Tibial nerve (tissue), 4 donors: ENCODE measurements around the gene FHAD1. TPM values are rescaled to one million over a fixed set of nuclear protein-coding genes. Genes with fewer than 3 reads are reported as not detected.

Experiments
- DNase-seq, 2 donors: peaks; one replicate each; pipeline ENCODE4 v3.0.0-alpha.2; 2019; ENCODE audit warnings: low spot score in 2 of 2
- H3K27ac ChIP-seq, 4 donors: fragments of 200-600 bp; sonication (generic) in 3 of 4; one replicate each; pipeline ENCODE4 v1.5.1; 2017 to 2019; ENCODE audit warnings: mild to moderate bottlenecking in 1 of 4
- H3K27me3 ChIP-seq, 2 donors: fragments of 200-600 bp; sonication (generic) in 1 of 2; one replicate each; pipeline versions ENCODE4 v1.5.1 to v1.6.0; 2017 to 2019
- H3K36me3 ChIP-seq, 3 donors: fragments of 200-600 bp; sonication (generic); one replicate each; pipeline ENCODE4 v1.5.1; 2018 to 2019
- H3K4me1 ChIP-seq, 4 donors: fragments of 200-600 bp; sonication (generic) in 3 of 4; one replicate each; pipeline ENCODE4 v1.5.1; 2017 to 2019
- H3K4me3 ChIP-seq, 4 donors: fragments of 200-600 bp; sonication (generic) in 3 of 4; one replicate each; pipeline ENCODE4 v1.5.1; 2017 to 2019; ENCODE audit warnings: mild to moderate bottlenecking in 1 of 4, moderate library complexity in 1 of 4
- H3K9me3 ChIP-seq, 4 donors: fragments of 200-600 bp; sonication (generic) in 3 of 4; one replicate each; pipeline ENCODE4 v1.5.1; 2017 to 2019
- CTCF ChIP-seq, 5 experiments: fragments of 200-600 bp in 3 of 5; fragments of 450-650 bp in 2 of 5; sonication (generic) in 3 of 5; IDR thresholded peaks; one replicate each; pipeline ENCODE4 v1.5.1; 2016 to 2019; ENCODE audit warnings: antibody characterized with exemption in 5 of 5, mild to moderate bottlenecking in 3 of 5, moderate library complexity in 2 of 5
- EP300 ChIP-seq, 2 donors: sonication (generic); formaldehyde crosslinking; IDR thresholded peaks; one replicate each; pipeline ENCODE4 v1.6.1; 2017; ENCODE audit warnings: antibody characterized with exemption in 2 of 2, mild to moderate bottlenecking in 1 of 2
- POLR2A ChIP-seq, 2 donors: fragments of 450-650 bp; IDR thresholded peaks; one replicate each; pipeline ENCODE4 v1.6.1; 2017; ENCODE audit warnings: antibody characterized with exemption in 2 of 2, mild to moderate bottlenecking in 2 of 2, moderate library complexity in 2 of 2
- WGBS, 2 donors: methylation state at CpG; one replicate each; pipeline ENCODE4 v1.1.5; 2018; 5-methylcytosine and 5-hydroxymethylcytosine counted together
- total RNA-seq, 4 donors: library from RNA; depleted of rRNA; stranded (reverse); fragments of >200 nt; gene quantifications; one replicate each; pipeline ENCODE4 v1.1.0, GENCODE V29; 2016

The FHAD1 gene
- total RNA-seq, 4 donors from 2014 or later = 0.30 to 0.63 TPM; not detected in 2

- Histone ChIP-seq H3K27ac (no peak overlapping the region), H3K4me3 (no peak overlapping the region), H3K4me1 (no peaks in the 10 kb centered on the region), H3K9me3 (no peaks in the 10 kb centered on the region), H3K27me3 (no peaks in the 10 kb centered on the region), H3K36me3 (no peaks in the 10 kb centered on the region)
- TF ChIP-seq EP300 (IDR thresholded peaks at IDR 0.05) = no peak
- no peak for TF ChIP-seq POLR2A (IDR thresholded peaks at IDR 0.05)
- no peak for TF ChIP-seq CTCF (IDR thresholded peaks at IDR 0.05)
- no peak for DNase-seq
- 81 to 85% methylated on average over 9 of the region's 9 CpGs for WGBS, 2 donors
Observed at GRCh38 chr1:15236746-15237145, 10.3 kb upstream of the FHAD1 start.

GRCh38 chr1:15238789-15239188 lies 8.2 kb upstream of the FHAD1 start:
- Histone ChIP-seq H3K9me3 (no peaks in the 10 kb centered on the region), H3K27me3 (no peaks in the 10 kb centered on the region), H3K36me3 (no peaks in the 10 kb centered on the region), H3K4me1 (no peaks in the 10 kb centered on the region), H3K4me3 (no peak overlapping the region), H3K27ac (no peak overlapping the region)
- TF ChIP-seq POLR2A (IDR thresholded peaks at IDR 0.05) (no peak), CTCF (IDR thresholded peaks at IDR 0.05) (no peak), EP300 (IDR thresholded peaks at IDR 0.05) (no peak)
- 81 to 86% methylated on average over 1 of the region's 1 CpG for WGBS, 2 donors
- DNase-seq = no peak

DNA sequence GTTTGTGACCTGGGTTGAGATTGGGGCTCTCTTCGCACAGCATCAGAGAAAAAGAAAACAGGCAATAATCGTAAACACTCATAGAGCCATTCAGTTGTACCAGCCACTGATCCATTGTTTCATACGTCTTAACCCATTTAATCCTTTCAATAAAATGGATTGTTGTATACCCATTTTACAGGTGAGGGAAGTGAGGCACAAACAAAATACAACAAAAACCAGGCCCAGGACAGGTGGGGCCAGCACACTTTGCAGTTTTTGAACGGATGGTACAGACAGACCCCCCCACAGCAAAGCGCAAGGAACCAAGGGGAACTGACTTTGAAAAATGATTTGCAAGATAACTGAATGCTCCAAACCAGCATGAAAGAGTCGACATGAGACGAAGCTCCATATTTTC lies 4.3 kb upstream of the FHAD1 start:
- no peaks in the 10 kb centered on the region for H3K9me3 ChIP-seq
- TF ChIP-seq EP300 (IDR thresholded peaks at IDR 0.05) = no peak
- TF ChIP-seq POLR2A (IDR thresholded peaks at IDR 0.05) = no peak
- no peak for TF ChIP-seq CTCF (IDR thresholded peaks at IDR 0.05)
- peaks cover 0 to 11% of the 10 kb centered on the region in 2 donors for H3K27me3 ChIP-seq
- no peak for DNase-seq
- H3K36me3 ChIP-seq = no peaks in the 10 kb centered on the region
- peaks cover 0 to 12% (median 4%) of the 10 kb centered on the region in 4 donors for H3K4me1 ChIP-seq
- WGBS, 2 donors = 94 to 97% methylated on average over 7 of the region's 7 CpGs
- no peak overlapping the region for H3K27ac ChIP-seq
- H3K4me3 ChIP-seq = no peak overlapping the region

DNA sequence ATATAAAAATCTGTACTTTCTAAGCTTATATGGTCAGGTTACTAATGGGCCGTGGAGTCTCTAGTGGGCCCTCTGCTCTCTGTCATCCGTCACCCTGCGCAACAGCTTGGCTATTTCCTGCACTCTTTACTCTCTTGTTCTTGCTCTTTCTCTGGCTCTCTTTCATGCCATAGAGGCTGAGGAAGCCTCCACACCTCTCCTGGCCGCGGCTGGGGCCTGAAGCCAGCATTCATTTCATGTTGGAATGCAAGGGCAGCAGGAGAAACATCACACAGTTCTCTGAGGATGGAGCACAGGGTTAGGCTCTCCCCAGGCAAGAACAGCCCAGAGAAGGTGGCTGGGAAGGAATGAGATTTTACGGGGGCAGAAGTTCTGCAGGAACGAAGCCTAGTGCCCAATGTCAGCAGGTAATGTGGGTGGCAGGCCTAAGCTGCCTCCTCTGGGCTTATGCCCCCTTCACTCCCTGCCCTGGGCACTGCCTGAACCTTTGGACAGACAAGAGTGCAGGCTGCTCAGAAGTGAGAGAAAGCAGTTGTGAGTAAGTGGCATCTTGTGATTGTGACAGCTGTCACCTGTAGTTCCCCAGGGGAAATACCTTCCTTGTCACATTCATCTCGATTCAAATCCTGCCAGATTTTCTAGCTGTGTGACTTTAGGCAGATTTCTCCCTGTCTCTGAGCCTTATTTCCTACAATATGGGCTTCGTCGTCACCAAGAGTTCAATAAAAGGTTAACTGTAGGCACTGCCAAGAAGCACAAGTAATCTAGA lies 3.6 kb upstream of the FHAD1 start:
- no peak overlapping the region for H3K4me3 ChIP-seq
- H3K9me3 ChIP-seq = no peaks in the 10 kb centered on the region
- WGBS, 2 donors = 60% methylated on average over 10 of the region's 10 CpGs
- no peak overlapping the region for H3K27ac ChIP-seq
- no peak for DNase-seq
- TF ChIP-seq POLR2A (IDR thresholded peaks at IDR 0.05) (no peak), CTCF (IDR thresholded peaks at IDR 0.05) (no peak), EP300 (IDR thresholded peaks at IDR 0.05) (no peak)
- H3K4me1 ChIP-seq = peaks cover 0 to 14% (median 4%) of the 10 kb centered on the region in 4 donors
- H3K27me3 ChIP-seq = peaks cover 0 to 15% of the 10 kb centered on the region in 2 donors
- no peaks in the 10 kb centered on the region for H3K36me3 ChIP-seq

- no peak overlapping the region for H3K27ac ChIP-seq
- no peaks in the 10 kb centered on the region for H3K36me3 ChIP-seq
- DNase-seq = no peak
- H3K9me3 ChIP-seq = no peaks in the 10 kb centered on the region
- H3K4me1 ChIP-seq = peaks cover 0 to 14% (median 4%) of the 10 kb centered on the region in 4 donors
- no peak overlapping the region for H3K4me3 ChIP-seq
- WGBS, 2 donors = 76 to 88% methylated on average over 5 of the region's 5 CpGs
- TF ChIP-seq POLR2A (IDR thresholded peaks at IDR 0.05) (no peak), CTCF (IDR thresholded peaks at IDR 0.05) (no peak), EP300 (IDR thresholded peaks at IDR 0.05) (no peak)
- peaks cover 0 to 26% of the 10 kb centered on the region in 2 donors for H3K27me3 ChIP-seq
Observed at GRCh38 chr1:15244813-15245212, 2.2 kb upstream of the FHAD1 start.
